Aortic smooth muscle cell (primary cell): Measurements from ENCODE around the gene NACA2. TPM values are rescaled to one million over a fixed set of nuclear protein-coding genes. Genes with fewer than 3 reads are reported as not detected.

Source experiments
- total RNA-seq: library from RNA; depleted of rRNA; stranded (reverse); fragments of >200 nt; gene quantifications from 2 replicates; pipeline ENCODE4 v1.2.3, GENCODE V29; 2014

Gene NACA2
- not detected in 2 replicates for total RNA-seq

DNA sequence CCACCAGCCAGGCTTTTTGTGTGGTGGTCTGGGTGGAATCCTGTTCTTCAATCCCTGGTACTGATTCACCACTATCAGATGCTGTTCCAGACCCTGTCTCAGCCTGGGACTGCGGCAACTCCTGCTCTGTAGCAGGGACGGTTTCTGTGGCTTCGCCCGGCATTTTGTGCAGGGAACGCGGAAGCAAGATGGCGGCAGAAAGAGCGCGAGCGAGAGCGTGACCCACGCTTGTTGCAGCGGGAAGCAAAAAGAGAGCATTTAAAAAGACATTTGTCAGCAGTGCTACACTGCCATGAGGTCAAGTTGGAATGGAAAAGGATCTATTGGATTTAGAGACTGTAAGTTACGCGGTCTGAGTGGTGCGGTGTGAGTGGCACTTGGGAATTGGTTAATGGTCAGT is at the start of gene NACA2:
NACA2 (minus strand) TSS at position 202 of the 400 bp plus-strand sequence; CDS start at position 163, 39 bp downstream.

Other genes starting within 250 kb of the NACA2 start
- gene TBX2, start 191.4 kb downstream of the NACA2 start, total RNA-seq = 72.3 and 98.3 TPM in 2 replicates
- gene TBX4, start 138.8 kb downstream of the NACA2 start, total RNA-seq = 0.12 TPM in 1 of 2 replicates, not detected in the other